Measurements from ENCODE around the gene TET1.

The TET1 gene

DNA sequence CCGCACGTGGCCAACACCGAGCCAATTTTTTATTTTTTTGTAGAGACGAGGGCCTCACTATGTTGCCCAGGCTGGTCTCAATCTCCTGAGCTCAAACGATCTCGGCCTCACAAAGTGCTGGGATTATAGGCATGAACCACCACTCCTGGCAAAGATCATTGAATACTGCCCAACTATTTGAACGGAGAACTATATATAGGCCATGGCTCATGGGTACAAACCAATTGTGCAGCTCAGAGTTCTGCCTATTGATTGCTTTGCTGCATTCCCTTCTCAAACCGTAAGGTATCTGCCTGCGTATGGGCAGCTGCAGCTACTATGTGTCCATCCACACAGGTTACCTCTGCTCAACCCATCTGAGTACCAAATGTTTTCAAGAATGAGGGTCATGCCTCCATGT lies 23.2 kb upstream of the TET1 start:
- TF ChIP-seq, protein P1, sequence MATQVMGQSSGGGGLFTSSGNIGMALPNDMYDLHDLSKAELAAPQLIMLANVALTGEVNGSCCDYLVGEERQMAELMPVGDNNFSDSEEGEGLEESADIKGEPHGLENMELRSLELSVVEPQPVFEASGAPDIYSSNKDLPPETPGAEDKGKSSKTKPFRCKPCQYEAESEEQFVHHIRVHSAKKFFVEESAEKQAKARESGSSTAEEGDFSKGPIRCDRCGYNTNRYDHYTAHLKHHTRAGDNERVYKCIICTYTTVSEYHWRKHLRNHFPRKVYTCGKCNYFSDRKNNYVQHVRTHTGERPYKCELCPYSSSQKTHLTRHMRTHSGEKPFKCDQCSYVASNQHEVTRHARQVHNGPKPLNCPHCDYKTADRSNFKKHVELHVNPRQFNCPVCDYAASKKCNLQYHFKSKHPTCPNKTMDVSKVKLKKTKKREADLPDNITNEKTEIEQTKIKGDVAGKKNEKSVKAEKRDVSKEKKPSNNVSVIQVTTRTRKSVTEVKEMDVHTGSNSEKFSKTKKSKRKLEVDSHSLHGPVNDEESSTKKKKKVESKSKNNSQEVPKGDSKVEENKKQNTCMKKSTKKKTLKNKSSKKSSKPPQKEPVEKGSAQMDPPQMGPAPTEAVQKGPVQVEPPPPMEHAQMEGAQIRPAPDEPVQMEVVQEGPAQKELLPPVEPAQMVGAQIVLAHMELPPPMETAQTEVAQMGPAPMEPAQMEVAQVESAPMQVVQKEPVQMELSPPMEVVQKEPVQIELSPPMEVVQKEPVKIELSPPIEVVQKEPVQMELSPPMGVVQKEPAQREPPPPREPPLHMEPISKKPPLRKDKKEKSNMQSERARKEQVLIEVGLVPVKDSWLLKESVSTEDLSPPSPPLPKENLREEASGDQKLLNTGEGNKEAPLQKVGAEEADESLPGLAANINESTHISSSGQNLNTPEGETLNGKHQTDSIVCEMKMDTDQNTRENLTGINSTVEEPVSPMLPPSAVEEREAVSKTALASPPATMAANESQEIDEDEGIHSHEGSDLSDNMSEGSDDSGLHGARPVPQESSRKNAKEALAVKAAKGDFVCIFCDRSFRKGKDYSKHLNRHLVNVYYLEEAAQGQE (IDR thresholded peaks at IDR 0.05; ENCODE audit: insufficient read depth in 1 of 2, low read depth in 2 of 2, low read length in 2 of 2), result no peak
- TF ChIP-seq POLR2AphosphoS5 (IDR thresholded peaks at IDR 0.05; ENCODE audit: low read depth, low read length) (no peak), TAF1 (IDR thresholded peaks at IDR 0.05; ENCODE audit: borderline replicate concordance, insufficient read depth, low read length) (no peak), FOXP2 (optimal IDR thresholded peaks at IDR 0.05; ENCODE audit: borderline replicate concordance, extremely low read depth, extremely low read length, insufficient read depth) (no peak), SIN3A (IDR thresholded peaks at IDR 0.05; ENCODE audit: borderline replicate concordance, insufficient read depth, low read length) (no peak)

DNA sequence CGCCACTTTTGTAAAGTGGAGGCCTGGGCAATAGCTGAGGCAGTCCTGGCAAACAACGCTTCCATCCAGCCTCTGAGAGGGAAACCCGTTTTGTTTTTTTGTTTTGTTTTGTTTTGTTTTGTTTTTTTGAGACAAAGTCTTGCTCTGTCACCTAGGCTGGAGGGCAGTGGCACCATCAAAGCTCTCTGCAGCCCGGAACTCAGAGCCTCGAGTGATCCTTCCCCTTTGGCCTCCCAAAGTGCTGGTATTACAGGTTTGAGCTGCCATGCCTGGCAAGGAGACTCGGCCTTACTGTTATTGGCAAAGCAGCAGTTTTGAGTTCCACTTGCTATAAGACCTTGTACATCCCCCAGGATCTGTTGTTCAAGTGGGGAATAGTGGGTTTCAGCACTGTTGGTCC lies 22.3 kb upstream of the TET1 start:
- TF ChIP-seq SIN3A (IDR thresholded peaks at IDR 0.05; ENCODE audit: borderline replicate concordance, insufficient read depth, low read length) (no peak), TAF1 (IDR thresholded peaks at IDR 0.05; ENCODE audit: borderline replicate concordance, insufficient read depth, low read length) (no peak), POLR2AphosphoS5 (IDR thresholded peaks at IDR 0.05; ENCODE audit: low read depth, low read length) (no peak), FOXP2 (optimal IDR thresholded peaks at IDR 0.05; ENCODE audit: borderline replicate concordance, extremely low read depth, extremely low read length, insufficient read depth) (no peak)
- TF ChIP-seq, protein P1 (IDR thresholded peaks at IDR 0.05; ENCODE audit: insufficient read depth in 1 of 2, low read depth in 2 of 2, low read length in 2 of 2), result no peak

DNA sequence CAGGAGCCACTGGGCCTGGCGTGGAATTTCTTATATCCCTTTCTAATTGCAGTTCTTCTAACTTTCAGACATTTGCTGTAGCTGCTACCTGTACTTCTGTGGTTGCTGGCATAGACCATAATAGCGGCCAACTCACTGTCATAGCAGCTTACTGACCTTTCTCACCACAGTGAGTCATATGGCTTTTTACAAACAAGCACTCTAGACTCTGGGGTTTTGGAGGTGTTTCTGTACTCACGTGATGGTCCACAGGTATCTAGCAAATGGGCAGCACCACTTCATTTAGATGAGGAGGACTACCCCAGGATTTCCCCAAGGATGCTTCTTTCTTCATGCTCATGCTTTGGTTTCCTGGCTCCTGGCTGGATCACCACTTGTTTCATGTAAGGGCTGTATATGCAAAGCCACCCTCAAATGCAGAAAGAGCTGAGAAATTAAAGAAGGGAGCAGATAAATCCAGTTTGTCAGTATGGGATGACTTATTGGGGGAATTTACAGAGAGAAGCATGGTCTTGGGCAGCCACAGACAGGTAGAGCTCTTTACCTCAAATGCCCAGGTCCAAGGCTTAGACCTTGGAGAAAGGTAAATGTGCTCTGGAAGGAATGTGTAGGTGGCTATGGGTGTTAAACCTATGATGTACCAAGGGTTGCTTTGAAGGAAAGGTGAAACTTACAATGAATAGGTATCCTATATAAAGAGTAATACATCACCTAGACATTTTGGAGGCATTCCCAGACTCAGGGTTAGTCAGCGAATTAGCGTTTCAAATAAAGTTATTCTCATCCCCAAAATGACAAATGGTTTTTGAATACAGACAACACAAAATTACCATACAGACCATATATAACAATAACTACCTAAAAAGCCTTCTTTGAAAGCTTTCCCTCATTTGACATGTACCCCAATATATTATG lies 16.9 kb upstream of the TET1 start:
- TF ChIP-seq, protein P1 (IDR thresholded peaks at IDR 0.05; ENCODE audit: insufficient read depth in 1 of 2, low read depth in 2 of 2, low read length in 2 of 2), result no peak
- no peak for TF ChIP-seq FOXP2 (optimal IDR thresholded peaks at IDR 0.05; ENCODE audit: borderline replicate concordance, extremely low read depth, extremely low read length, insufficient read depth)
- TF ChIP-seq POLR2AphosphoS5 (IDR thresholded peaks at IDR 0.05; ENCODE audit: low read depth, low read length), result no peak
- no peak for TF ChIP-seq TAF1 (IDR thresholded peaks at IDR 0.05; ENCODE audit: borderline replicate concordance, insufficient read depth, low read length)
- TF ChIP-seq SIN3A (IDR thresholded peaks at IDR 0.05; ENCODE audit: borderline replicate concordance, insufficient read depth, low read length), result no peak

DNA sequence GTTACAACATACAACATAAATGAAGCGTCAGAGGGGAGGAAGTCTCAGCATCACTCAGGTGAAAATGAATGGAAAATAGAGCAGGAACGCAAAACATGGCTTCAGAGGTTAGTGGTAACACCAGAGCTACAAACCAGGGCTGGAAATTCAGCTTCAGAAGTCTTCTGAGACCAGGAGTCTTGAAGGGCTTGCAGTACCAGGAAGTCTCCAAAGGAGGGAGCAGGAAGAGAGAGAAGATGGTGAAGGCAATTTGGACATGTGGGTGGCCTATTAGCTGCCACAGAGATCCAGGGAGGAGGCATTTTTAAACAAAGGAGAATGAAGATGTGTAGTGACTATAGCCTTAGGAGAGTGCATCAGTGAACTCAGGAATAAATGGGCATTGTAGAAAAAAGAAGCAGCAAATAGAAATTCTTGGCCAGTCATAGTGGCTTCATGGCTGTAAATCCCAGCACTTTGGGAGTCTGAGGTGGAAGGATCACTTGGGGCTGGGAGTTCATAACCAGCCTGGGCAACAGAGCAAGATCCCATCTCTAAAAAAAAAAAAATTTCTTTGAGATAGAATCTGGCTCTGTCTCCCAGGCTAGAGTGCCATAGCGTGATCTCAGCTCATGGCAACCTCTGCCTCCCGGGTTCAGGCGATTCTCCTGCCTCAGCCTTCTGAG lies 9.3 kb upstream of the TET1 start:
- no peak for TF ChIP-seq SIN3A (IDR thresholded peaks at IDR 0.05; ENCODE audit: borderline replicate concordance, insufficient read depth, low read length)
- TF ChIP-seq FOXP2 (optimal IDR thresholded peaks at IDR 0.05; ENCODE audit: borderline replicate concordance, extremely low read depth, extremely low read length, insufficient read depth), result no peak
- no peak for TF ChIP-seq POLR2AphosphoS5 (IDR thresholded peaks at IDR 0.05; ENCODE audit: low read depth, low read length)
- no peak for TF ChIP-seq TAF1 (IDR thresholded peaks at IDR 0.05; ENCODE audit: borderline replicate concordance, insufficient read depth, low read length)
- TF ChIP-seq, protein P1 (IDR thresholded peaks at IDR 0.05; ENCODE audit: insufficient read depth in 1 of 2, low read depth in 2 of 2, low read length in 2 of 2), result no peak

All from PFSK-1 (cell line).